Activated CD8-positive, alpha-beta memory T cell treated with anti-CD3 and anti-CD28 coated beads, Interleukin-2, amount 50 U/mL, for 24 hours (primary cell): ENCODE data around the gene ELSPBP1.
"Not testable (repeated sequence)": the region's sequence is repeated elsewhere in the genome, so short reads cannot be mapped to it uniquely, and the experiment has no call there.

Experiments
- DNase-seq: peaks from one replicate; pipeline ENCODE4 v3.0.0-alpha.2; 2020; ENCODE audit errors: extremely low read depth

The ELSPBP1 gene

DNA sequence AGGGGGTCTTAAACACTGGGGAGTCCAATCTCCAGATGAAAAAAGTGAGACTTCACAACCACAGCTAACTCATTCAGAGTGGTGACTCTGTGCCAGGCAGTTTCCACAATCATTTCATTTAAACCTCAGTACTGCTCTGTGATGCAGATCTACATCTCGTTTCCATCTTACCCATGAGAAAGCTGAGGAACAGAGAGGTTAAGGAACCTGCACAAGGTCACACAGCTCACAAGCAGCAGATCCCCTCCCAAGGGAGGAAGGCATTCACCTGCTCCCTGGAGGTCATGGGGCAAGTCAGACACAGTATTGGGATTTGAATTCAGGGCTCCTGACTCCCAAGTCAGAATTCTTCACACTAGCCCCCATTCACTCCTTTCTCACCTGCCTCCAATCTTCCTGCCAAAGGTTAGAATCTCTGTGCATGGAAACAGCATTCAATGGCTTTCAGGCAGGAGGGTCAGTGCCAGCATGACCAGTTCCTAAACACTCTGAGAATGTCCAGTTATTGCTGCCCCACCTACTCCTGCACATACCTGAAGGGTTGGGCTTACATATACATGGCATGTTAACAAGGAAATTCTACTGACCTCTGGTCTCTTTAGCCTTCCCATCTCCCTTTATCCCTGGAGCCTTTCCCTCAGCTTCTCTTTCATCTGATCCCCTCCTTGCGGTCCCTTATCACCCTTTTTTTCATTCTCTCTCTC is 47.6 kb downstream of the ELSPBP1 start:
- DNase-seq: no peak

DNA sequence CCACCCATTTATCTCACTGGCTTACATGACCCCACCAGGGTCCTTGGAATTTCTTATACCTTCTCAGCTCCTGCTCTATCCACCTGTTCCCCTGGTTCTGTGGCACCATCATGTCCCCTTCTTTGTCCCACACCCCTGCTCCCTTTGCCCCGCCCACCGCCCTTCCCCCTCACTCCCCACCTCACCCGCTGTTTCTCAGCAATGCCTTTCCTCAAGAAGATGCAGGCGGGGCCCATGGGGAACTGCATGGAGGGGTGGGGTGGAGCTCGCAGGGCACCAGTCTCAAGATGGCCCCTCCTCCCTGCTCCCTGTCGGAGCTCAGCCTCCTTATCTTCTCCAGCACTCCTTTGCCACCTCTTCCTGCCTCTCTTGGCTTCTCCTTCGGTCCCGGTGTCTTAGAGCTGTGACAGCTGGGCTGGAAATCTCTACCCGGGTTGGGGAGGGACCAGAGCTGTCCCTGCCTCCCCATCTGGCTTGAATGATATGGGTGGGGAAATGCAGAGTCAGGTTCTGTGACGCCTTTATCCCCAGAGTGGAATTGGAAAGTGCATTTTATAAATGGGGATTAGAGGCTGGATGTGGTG is 49.3 kb downstream of the ELSPBP1 start, which contains the start of gene CABP5:
CABP5 (minus strand) TSS at position 405 of the 584 bp plus-strand sequence; CDS start at position 248, 157 bp downstream.
- DNase-seq: no peak

DNA sequence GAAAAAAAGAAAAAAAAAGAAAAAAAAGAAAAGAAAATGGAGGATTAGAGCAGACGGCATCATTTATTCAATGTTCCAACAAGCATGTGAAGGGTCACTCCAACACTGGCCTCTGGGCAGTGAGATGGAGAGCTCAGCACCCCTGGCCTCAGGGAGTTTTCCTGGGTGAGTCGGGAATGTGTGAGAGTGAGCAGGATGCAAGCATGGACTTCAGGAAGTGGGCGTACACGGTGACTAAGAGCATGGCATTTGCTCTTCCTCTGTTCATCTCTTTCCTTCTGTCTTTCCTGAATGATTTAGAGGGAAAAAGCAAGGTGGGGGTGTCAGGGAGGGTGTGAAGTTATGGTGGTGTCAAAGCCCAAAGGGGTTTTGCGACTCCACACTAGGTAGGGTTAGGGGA is 50.1 kb downstream of the ELSPBP1 start:
- no peak for DNase-seq

DNA sequence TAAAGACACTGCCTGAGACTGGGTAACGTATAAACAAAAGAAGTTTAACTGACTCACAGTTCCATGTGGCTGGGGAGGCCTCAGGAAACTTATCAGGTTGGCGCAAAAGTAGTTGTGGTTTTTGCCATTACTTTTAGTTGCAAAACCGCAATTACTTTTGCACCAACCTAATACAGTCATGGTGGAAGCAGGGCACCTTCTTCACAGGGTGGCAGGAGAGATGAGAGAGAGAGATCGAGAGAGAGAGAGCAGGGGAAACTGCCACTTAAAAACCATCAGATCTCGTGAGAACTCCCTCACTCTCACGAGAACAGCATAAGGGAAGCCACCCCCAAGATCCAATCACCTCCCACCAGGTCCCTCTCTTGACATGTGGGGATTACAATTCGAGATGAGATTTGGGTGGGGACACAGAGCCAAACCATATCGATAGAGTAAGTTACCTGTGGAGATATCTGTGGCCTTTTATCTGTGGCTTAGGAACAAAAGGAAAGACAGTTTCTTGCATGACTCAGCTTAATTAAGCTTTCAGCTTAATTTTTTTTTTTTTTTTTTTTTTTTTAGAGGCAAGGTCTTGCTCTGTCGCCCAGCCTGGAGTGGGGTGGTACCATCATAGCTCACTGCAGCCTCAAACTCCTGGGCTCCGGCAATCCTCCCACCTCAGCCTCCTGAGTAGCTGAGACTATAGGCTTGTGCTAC is 57.1 kb downstream of the ELSPBP1 start:
- DNase-seq: no peak

DNA sequence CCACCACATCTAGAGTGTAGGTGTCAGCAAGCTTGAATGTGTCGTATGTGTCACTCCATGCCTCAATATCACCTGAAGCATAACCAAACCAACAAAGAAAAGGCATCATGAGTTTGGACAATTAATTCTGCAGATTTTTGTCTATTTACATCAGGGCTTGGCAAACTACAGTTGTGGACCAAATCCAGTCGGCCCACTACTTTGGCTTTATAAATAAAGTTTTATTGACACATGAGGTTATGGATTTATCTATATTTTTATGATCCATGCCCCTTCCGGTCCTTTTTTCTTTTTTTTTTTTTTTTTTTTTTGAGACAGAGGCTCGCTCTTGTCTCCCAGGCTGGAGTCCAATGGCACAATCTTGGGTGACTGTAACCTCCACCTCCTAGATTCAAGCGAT is 58.6 kb downstream of the ELSPBP1 start:
- DNase-seq: no peak

DNA sequence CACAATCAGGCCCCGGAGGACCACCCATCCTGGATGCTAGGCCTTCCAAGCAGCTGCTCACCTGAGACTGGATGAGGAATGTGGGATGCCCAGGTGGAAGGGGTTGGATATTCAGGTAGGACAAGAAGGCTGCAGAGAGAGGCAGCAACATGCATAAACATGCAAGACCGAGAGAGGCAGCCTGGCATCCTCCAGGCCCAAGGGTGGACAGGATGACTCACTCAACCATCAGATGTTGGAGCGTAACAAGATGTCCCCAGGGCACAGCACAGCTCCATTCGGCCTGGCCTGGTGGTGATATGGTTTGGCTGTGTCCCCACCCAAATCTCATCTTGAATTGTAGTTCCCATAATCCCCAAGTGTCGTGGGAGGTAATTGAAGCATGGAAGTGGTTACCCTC is 59.4 kb downstream of the ELSPBP1 start:
- DNase-seq: no peak

DNA sequence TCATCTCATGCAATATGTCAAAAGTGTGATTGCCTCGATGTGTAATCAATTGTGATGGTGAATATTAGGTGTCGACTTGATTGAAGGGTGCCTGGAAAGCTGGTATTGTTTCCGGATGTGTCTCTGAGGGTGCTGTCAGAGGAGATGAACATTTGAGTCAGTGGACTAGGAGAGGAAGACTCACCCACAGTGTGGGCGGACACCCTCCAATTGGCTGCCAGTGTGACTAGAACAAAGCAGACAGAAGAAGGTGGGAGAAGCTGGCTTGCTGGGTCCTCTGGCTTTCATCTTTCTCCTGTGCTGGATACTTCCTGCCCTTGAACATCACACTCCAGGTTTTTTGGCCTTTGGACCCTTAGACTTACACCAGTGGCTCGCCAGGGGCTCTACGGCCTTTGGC is 64.9 kb downstream of the ELSPBP1 start:
- DNase-seq: no peak

DNA sequence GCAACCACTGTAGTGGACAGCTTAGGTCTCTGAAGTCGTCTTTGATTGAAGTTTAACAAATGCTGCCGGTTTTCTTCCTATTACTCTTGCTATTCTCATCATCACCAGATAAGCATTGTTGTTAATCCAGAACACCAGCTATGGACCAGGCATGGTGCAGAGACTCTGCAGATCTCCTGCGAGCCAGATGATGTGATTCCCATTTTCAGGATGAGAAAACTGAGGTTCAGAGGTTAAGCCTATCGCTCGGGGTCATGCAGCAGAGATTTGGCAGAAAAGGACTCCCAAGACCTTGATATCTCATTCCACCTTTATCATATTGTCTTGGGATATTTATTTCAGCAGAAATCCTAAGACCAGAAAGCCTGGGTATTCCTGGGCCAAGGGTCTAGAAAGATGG is 65.9 kb downstream of the ELSPBP1 start:
- DNase-seq: no peak

DNA sequence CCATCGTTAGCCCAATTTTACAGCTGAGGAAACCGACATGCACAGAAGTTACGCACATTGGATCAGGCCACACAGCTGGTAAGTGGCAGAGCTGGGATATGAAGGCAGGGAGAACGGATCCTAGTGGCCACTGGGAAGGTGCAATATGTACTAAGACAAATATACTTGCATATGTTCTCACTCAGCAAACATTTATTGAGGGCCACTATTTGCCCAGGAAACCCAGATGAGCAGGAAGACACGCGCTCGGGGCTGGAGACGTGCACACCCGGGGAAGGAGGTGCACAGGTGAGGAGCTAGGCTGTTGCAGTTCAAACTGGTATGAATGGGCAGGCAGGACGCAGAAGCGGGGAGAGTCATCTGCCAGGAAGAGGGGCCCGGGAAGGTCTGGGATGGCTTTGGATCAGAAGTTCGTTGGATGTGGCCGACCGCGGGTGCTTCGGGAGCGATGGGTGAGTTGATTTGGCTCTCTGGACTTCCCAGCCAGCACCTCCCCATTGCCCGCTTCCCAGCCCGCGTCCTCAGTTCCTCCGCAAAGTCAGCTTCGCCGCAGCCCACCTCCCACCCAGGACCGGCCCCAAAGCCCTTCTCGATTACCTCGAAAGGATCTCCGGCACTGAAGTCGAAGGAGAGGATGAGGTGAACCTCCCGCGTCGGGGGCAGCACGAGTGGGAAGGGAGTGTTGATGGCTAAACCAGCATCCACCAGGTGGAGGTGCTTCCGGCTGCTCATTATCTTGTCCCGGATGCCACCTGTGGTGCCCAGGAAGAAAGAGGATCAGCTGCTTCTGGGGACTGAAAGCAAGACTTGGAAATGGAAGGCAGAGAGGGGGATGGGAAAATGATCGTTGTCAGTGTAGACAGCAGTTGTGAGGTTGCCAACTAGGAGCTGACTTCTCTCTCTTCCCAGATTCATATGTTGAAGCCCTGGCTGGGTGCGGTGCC is 67.2 kb downstream of the ELSPBP1 start:
- DNase-seq: no peak

DNA sequence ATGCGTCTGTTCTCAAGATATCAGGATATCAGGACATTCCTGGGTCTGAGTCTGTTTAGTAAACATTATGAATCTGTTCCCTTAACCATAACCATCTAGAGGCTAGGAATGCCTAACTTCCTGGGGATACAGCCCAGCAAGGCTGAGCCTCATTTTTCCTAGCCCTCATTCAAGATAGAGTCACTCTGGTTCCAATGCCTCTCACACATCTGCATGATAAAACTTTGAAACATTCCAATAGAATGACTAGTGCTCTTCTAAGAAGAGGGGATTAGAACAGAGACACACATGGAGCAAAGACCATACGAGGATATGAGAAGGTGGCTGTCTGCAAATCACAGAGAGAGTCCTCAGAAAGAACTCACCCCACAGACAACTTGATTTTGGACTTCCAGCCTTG is 70.1 kb downstream of the ELSPBP1 start:
- no peak for DNase-seq

DNA sequence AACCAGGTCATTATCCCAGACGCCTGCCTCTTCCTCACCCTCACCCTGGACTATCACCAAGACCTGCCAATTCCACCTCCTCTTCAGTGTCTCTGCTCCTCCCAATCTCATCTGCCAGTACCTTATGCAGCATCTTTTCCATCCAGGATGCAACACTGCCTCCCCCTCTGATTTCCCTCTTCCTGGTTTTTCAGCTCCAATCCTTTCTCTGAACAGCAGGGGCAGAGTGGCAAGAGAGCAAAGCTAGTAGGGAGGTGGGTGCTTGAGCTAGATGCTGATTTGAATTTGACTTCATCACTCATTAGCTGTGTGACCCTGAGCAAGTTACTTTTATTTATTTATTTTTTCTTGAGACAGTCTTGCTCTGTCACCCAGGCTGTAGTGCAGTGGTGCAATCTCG is 75.0 kb downstream of the ELSPBP1 start:
- no peak for DNase-seq

DNA sequence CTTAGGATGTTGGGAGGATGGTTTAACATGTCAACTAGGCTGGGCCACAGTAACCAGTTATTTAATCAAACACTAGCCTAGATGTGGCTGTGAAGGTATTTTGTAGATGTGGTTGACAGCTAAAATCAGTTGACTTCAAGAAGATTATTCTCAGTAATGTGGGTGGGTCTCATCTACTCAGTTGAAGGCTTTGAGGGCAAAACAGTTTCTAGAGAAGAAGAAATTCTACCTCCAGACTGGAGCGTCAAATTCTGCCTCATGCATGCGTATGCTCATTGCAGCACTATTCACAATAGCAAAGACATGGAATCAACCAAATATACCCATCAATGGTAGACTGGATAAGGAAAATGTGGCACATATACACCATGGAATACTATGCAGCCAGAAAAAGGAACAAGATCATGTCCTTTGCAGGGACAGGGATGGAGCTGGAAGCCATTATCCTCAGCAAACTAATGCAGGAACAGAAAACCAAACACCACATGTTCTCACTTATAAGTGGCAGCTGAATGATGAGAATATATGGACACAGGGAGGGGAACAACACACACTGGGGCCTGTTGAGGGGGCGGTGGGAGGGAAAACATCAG is 75.8 kb downstream of the ELSPBP1 start:
- not testable (repeated sequence) for DNase-seq
